IMR-90 (cell line): ENCODE results near the gene NDST1. TPM values are rescaled to one million over a fixed set of nuclear protein-coding genes. Genes with fewer than 3 reads are reported as not detected.

Experiments
- ATAC-seq: fragments of 200-7000 bp; cut with Tn5 transposase; 2 replicates; pipeline ENCODE4 v1.9.1; 2020; ENCODE audit warnings: low read depth, mild to moderate bottlenecking, moderate library complexity
- BruUV-seq: library from RNA; stranded (reverse); fragments of 400-500 nt; replicated peaks from 2 replicates; lab custom pipeline; 2021; lab: Mats Ljungman, UMichigan
- CTCF ChIA-PET: fragments of 300-600 bp; formaldehyde crosslinking; extraction: SDS; loops from one replicate; lab custom pipeline; 2021; ENCODE audit warnings: antibody characterized with exemption; lab: Yijun Ruan, JAX
- POLR2A ChIA-PET: fragments of 300-600 bp; sonication (Branson Sonifier 250); formaldehyde crosslinking; loops from one replicate; lab custom pipeline; 2022; ENCODE audit warnings: antibody characterized with exemption; ENCODE audit not compliant: unreplicated experiment; lab: Charles Lee
- DNase-seq: peaks from one replicate; pipeline ENCODE4 v3.0.0; 2013
- H2AFZ ChIP-seq: replicated peaks from 2 replicates; pipeline ENCODE3; 2013; ENCODE audit warnings: low read length, mild to moderate bottlenecking; ENCODE audit not compliant: poor library complexity
- H2AK5ac ChIP-seq: 2 replicates; pipeline ENCODE4 v1.6.1; 2013; ENCODE audit warnings: low read depth, low read length, inconsistent platforms
- H2AK9ac ChIP-seq: replicated peaks from 2 replicates; pipeline ENCODE3; 2013; ENCODE audit warnings: mild to moderate bottlenecking, low read depth, low read length, moderate library complexity; ENCODE audit not compliant: poor library complexity
- H2BK120ac ChIP-seq: 2 replicates; pipeline ENCODE4 v1.6.1; 2013; ENCODE audit warnings: low read depth, low read length, inconsistent platforms
- H2BK15ac ChIP-seq: 3 replicates; pipeline ENCODE4 v1.6.1; 2013; ENCODE audit warnings: low read depth, low read length, inconsistent platforms
- H2BK20ac ChIP-seq: 2 replicates; pipeline ENCODE4 v1.6.1; 2013; ENCODE audit warnings: low read depth, mild to moderate bottlenecking, inconsistent platforms, low read length, moderate library complexity
- H2BK5ac ChIP-seq: 2 replicates; pipeline ENCODE4 v1.6.1; 2013; ENCODE audit warnings: mild to moderate bottlenecking, low read depth, low read length, inconsistent platforms; ENCODE audit not compliant: poor library complexity, severe bottlenecking
- H3K14ac ChIP-seq: replicated peaks from 2 replicates; pipeline ENCODE4 v1.6.1; 2013; ENCODE audit warnings: low read depth, low read length, inconsistent platforms
- H3K18ac ChIP-seq: 2 replicates; pipeline ENCODE4 v1.6.1; 2013; ENCODE audit warnings: low read depth, low read length, control low read depth
- H3K23ac ChIP-seq: 2 replicates; pipeline ENCODE4 v1.6.1; 2013; ENCODE audit warnings: low read depth, low read length, inconsistent platforms
- H3K27ac ChIP-seq: 2 replicates; pipeline ENCODE4 v1.5.1; 2013; ENCODE audit warnings: mild to moderate bottlenecking, control low read depth, low read length; ENCODE audit not compliant: insufficient read depth
- H3K27me3 ChIP-seq: 2 replicates; pipeline ENCODE4 v1.6.1; 2013; ENCODE audit warnings: low read length; ENCODE audit not compliant: control insufficient read depth, insufficient read depth
- H3K36me3 ChIP-seq: 2 replicates; pipeline ENCODE4 v1.6.1; 2013; ENCODE audit warnings: low read length, mixed read lengths; ENCODE audit not compliant: control insufficient read depth, insufficient read depth
- H3K4ac ChIP-seq: 2 replicates; pipeline ENCODE4 v1.6.1; 2013; ENCODE audit warnings: low read depth, low read length, inconsistent platforms
- H3K4me1 ChIP-seq: 2 replicates; pipeline ENCODE4 v1.6.1; 2013; ENCODE audit warnings: low read length, mixed read lengths; ENCODE audit not compliant: control insufficient read depth, insufficient read depth
- H3K4me2 ChIP-seq: 2 replicates; pipeline ENCODE4 v1.6.1; 2013; ENCODE audit warnings: low read depth, mild to moderate bottlenecking, control low read depth, low read length, moderate library complexity
- H3K4me3 ChIP-seq: 2 replicates; pipeline ENCODE4 v1.5.1; 2013; ENCODE audit warnings: low read depth, mild to moderate bottlenecking, control low read depth, low read length, moderate library complexity; ENCODE audit not compliant: insufficient read depth
- H3K56ac ChIP-seq: 2 replicates; pipeline ENCODE4 v1.6.1; 2013; ENCODE audit warnings: low read length, inconsistent platforms; ENCODE audit not compliant: insufficient read depth; ENCODE audit errors: extremely low read depth
- H3K79me1 ChIP-seq, 2 experiments: 2 replicates each; pipeline ENCODE4 v1.6.1; 2013; ENCODE audit warnings: low read length in 2 of 2, inconsistent platforms in 1 of 2, low read depth in 1 of 2
- H3K9ac ChIP-seq: 2 replicates; pipeline ENCODE4 v1.6.1; 2013; ENCODE audit warnings: low read depth, low read length, control low read depth
- H3K9me1 ChIP-seq: 2 replicates; pipeline ENCODE4 v1.6.1; 2013; ENCODE audit warnings: low read length, inconsistent platforms; ENCODE audit not compliant: insufficient read depth
- H3K9me3 ChIP-seq: 2 replicates; pipeline ENCODE4 v1.6.1; 2013; ENCODE audit warnings: low read length; ENCODE audit not compliant: control insufficient read depth, insufficient read depth
- H4K20me1 ChIP-seq: 2 replicates; pipeline ENCODE4 v1.6.1; 2013; ENCODE audit warnings: low read length, inconsistent platforms; ENCODE audit not compliant: insufficient read depth
- H4K5ac ChIP-seq: 2 replicates; pipeline ENCODE4 v1.6.1; 2013; ENCODE audit warnings: mild to moderate bottlenecking, low read depth, low read length, control low read depth
- H4K8ac ChIP-seq, 2 experiments: 2 replicates each; pipeline ENCODE4 v1.6.1; 2013; ENCODE audit warnings: low read depth in 2 of 2, low read length in 2 of 2, control low read depth in 1 of 2, inconsistent platforms in 1 of 2
- H4K91ac ChIP-seq: 2 replicates; pipeline ENCODE4 v1.6.1; 2013; ENCODE audit warnings: low read depth, low read length, inconsistent platforms; ENCODE audit not compliant: insufficient read depth
- BHLHE40 ChIP-seq: fragments of 150-350 bp; IDR thresholded peaks from 2 replicates; pipeline ENCODE4 v1.6.1; 2016; ENCODE audit warnings: mild to moderate bottlenecking, low read depth, low read length
- MAFK ChIP-seq: IDR thresholded peaks from 2 replicates; pipeline ENCODE4 v1.6.1; 2012; ENCODE audit warnings: low read depth, low read length, improper control_type of control experiment
- MAZ ChIP-seq: IDR thresholded peaks from 2 replicates; pipeline ENCODE4 v1.6.1; 2012; ENCODE audit warnings: low read depth, mild to moderate bottlenecking, low read length, improper control_type of control experiment, moderate library complexity, borderline replicate concordance
- MXI1 ChIP-seq: IDR thresholded peaks from 2 replicates; pipeline ENCODE4 v1.6.1; 2012; ENCODE audit warnings: low read depth, mild to moderate bottlenecking, low read length, moderate library complexity, borderline replicate concordance
- WGBS, 2 experiments: methylation state at CpG; one replicate each; pipeline versions ENCODE4 v1.1.5 to v1.1.7; 2013; ENCODE audit warnings: missing lambda C conversion rate in 2 of 2; ENCODE audit not compliant: insufficient read length in 1 of 2; ENCODE audit errors: extremely low coverage in 2 of 2; 5-methylcytosine and 5-hydroxymethylcytosine counted together
- dilution Hi-C: fragments of 300-500 bp; cut with HindIII; formaldehyde crosslinking; loops from one replicate; pipeline ENCODE4 v1.14.3; 2018; ENCODE audit warnings: low sequenced_read_pairs; ENCODE audit not compliant: unreplicated experiment
- in situ Hi-C: fragments of 300-500 bp; cut with MboI; formaldehyde crosslinking; loops from 3 replicates; pipeline ENCODE4 v1.14.3; 2019; ENCODE audit warnings: low sequenced_read_pairs, inconsistent platforms, mixed read lengths
- intact Hi-C: fragments of 100-400 bp; cut with micrococcal nuclease; formaldehyde crosslinking; loops from 2 replicates; pipeline ENCODE4 v1.10.0; 2022
- polyA plus RNA-seq, 3 experiments: library from polyadenylated mRNA; depleted of rRNA; stranded (reverse); fragments of >200 nt; gene quantifications; 2 replicates each; pipeline ENCODE4 v1.2.3, GENCODE V29; 2012; ENCODE audit warnings: low replicate concordance in 1 of 3
- total RNA-seq: library from RNA; depleted of rRNA; stranded (reverse); fragments of >200 nt; gene quantifications from 2 replicates; pipeline ENCODE4 v1.2.3, GENCODE V29; 2012

NDST1 gene
- total and polyA plus RNA-seq, 2 of the 4 experiments (the other 2 are of a cell fraction), result 30.5 to 80.4 TPM

DNA sequence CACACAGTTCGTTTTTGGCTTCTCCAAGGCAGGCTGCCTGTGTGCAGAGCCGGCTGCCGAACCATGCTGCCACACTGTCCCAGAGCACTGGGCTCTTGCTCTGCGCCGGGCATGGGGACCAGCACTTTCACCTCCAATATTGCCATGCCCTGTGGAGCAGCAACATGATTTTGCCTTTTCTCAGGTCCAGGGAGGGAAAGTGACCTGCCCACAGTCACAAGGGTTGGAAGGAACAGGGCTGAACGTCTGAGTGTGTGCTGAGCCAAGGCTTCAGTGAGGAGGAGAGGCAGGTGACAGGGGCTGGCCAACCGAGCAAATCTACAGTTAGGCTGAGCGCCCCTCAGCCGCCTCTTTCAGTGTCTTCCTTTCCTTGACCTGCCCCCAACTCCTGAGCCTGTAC, 98.5 kb downstream of the NDST1 start:
- no peaks in the 10 kb centered on the region for H3K9me1 ChIP-seq
- ChIA-PET CTCF (no interaction called here), POLR2A (no interaction called here)
- peaks cover 3% of the 10 kb centered on the region; the same call in 1 of the 2 replicates for H3K27me3 ChIP-seq
- intact Hi-C loops (no loop called here), in situ Hi-C loops (no loop called here), dilution Hi-C loops (no loop called here)
- H2AFZ ChIP-seq, result no peak overlapping the region
- no TSS peak for BruUV-seq
- H2BK120ac ChIP-seq, result no peak overlapping the region
- no peak for DNase-seq
- H3K4me1 ChIP-seq, result no peaks in the 10 kb centered on the region
- H3K23ac ChIP-seq, result no peak overlapping the region
- WGBS, 2 experiments, result 72% methylated on average over 3 of the region's 9 CpGs; no CpG with 5 or more reads in 1 of the 2 experiments
- H3K14ac ChIP-seq, result no peak overlapping the region
- H3K56ac ChIP-seq, result no peak overlapping the region
- H4K20me1 ChIP-seq, result no peaks in the 10 kb centered on the region
- H3K4me3 ChIP-seq, result no peak overlapping the region
- H4K5ac ChIP-seq, result no peak overlapping the region
- no peak overlapping the region for H3K9ac ChIP-seq
- ATAC-seq, result no peak
- no peaks in the 10 kb centered on the region for H3K79me1 ChIP-seq
- no peak overlapping the region for H4K8ac ChIP-seq
- no peaks in the 10 kb centered on the region for H3K9me3 ChIP-seq
- no peak overlapping the region for H2BK20ac ChIP-seq
- no peak overlapping the region for H3K4ac ChIP-seq
- H3K27ac ChIP-seq, result no peak overlapping the region
- no peak overlapping the region for H2AK5ac ChIP-seq
- no peak overlapping the region for H2AK9ac ChIP-seq
- no peak overlapping the region for H4K91ac ChIP-seq
- no peak overlapping the region for H2BK15ac ChIP-seq
- no peaks in the 10 kb centered on the region for H3K36me3 ChIP-seq
- H2BK5ac ChIP-seq, result no peak overlapping the region
- TF ChIP-seq MAFK (no peak), BHLHE40 (no peak), MAZ (no peak), MXI1 (no peak)
- no peak overlapping the region for H3K4me2 ChIP-seq
- no peak overlapping the region for H3K18ac ChIP-seq
